ENCODE data around the gene C19orf38.
A peak's percentile ranks its signal among the peaks of the same experiment; 100 is the strongest.

- TF ChIP-seq CTCF (IDR thresholded peaks at IDR 0.05) (peak; percentile 54), EZH2 (IDR thresholded peaks at IDR 0.05; ENCODE audit: borderline replicate concordance, insufficient read depth, low read depth, low read length, poor library complexity, severe bottlenecking) (no peak)
Observed at GRCh38 chr19:10858204-10858828, 10.1 kb downstream of the C19orf38 start.
